ENCODE data around the gene OPALIN. TPM values are rescaled to one million over a fixed set of nuclear protein-coding genes. Genes with fewer than 3 reads are reported as not detected.

The OPALIN gene
- total and polyA plus RNA-seq, 9 of the 15 experiments (the other 6 are each of a cell fraction or from before 2014, with no cell fraction given), result not detected

DNA sequence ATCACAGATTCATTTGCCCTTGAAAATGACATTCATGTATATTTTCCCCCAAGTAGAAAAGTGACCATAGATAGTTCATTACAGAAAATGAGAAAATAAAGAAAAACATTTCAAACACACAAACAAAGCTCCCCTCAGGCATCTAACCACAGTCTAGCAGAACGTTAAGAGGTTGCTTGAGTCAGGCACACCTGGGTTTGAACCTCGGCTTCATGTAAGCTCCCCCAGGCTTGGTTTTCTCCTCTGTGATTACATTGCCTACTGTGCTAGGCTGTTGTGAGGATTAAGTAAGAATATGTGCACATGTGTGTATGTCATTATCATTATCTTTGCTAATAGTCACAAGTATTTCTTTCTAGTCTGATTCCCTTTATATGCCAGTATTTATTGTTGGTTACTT, 45.5 kb downstream of the OPALIN start:
- Histone ChIP-seq H3K36me3 (ENCODE audit: control insufficient read depth, insufficient read depth, low read length) (no peaks in the 10 kb centered on the region), H3K9me3 (replicated peaks; ENCODE audit: control insufficient read depth, insufficient read depth, low read depth, low read length) (no peaks in the 10 kb centered on the region), H3K9ac (ENCODE audit: insufficient read depth in 1 of 2, low read depth in 2 of 2, low read length in 2 of 2) (no peak overlapping the region), H3K4me1 (replicated peaks in 1 of 2; ENCODE audit: control insufficient read depth in 2 of 2, insufficient read depth in 2 of 2, low read length in 2 of 2) (no peaks in the 10 kb centered on the region), H3K4me3 (no peak overlapping the region), H2AFZ (ENCODE audit: low read depth, low read length) (no peak overlapping the region), H3K79me2 (ENCODE audit: control insufficient read depth, insufficient read depth, low read length) (no peaks in the 10 kb centered on the region), H3K9me1 (ENCODE audit: control insufficient read depth, insufficient read depth, low read length) (no peaks in the 10 kb centered on the region), H3K4me2 (ENCODE audit: insufficient read depth, low read length) (no peak overlapping the region), H3K27ac (ENCODE audit: extremely low read depth, low read depth, low read length) (no peak overlapping the region), H4K20me1 (replicated peaks; ENCODE audit: control insufficient read depth, insufficient read depth, low read length) (no peaks in the 10 kb centered on the region), H3K27me3 (ENCODE audit: control insufficient read depth in 2 of 2, insufficient read depth in 2 of 2, low read length in 2 of 2) (peaks cover 2 to 8% of the 10 kb centered on the region in 2 experiments; a peak in 4 of 5 replicates)
- CTCF ChIA-PET (ENCODE audit: low intra/inter-chr PET ratio), result no interaction called here
- 0% methylated on average over 2 of the region's 2 CpGs for WGBS (ENCODE audit: insufficient coverage, low coverage, missing lambda C conversion rate)
- intact Hi-C loops (cut with micrococcal nuclease), result no loop called here
- POLR2A ChIA-PET, result no interaction called here
- no peak for DNase-seq (ENCODE audit: extremely low read depth in 1 of 4, low spot score in 3 of 4)
- ATAC-seq, result no peak
- in situ Hi-C loops (cut with MboI), result no loop called here
- no peak for TF ChIP-seq MCM5 (IDR thresholded peaks at IDR 0.05; ENCODE audit: low read depth)
- TF ChIP-seq, protein P1, sequence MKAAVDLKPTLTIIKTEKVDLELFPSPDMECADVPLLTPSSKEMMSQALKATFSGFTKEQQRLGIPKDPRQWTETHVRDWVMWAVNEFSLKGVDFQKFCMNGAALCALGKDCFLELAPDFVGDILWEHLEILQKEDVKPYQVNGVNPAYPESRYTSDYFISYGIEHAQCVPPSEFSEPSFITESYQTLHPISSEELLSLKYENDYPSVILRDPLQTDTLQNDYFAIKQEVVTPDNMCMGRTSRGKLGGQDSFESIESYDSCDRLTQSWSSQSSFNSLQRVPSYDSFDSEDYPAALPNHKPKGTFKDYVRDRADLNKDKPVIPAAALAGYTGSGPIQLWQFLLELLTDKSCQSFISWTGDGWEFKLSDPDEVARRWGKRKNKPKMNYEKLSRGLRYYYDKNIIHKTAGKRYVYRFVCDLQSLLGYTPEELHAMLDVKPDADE (conservative IDR thresholded peaks at IDR 0.05; ENCODE audit: control insufficient read depth, low read depth, low read length), result no peak
- TF ChIP-seq ZKSCAN8 (CRISPR knock-in tag; IDR thresholded peaks at IDR 0.05), result no peak
- TF ChIP-seq MEIS2 (IDR thresholded peaks at IDR 0.05; ENCODE audit: partially characterized antibody), result no peak
- TF ChIP-seq, protein P2, sequence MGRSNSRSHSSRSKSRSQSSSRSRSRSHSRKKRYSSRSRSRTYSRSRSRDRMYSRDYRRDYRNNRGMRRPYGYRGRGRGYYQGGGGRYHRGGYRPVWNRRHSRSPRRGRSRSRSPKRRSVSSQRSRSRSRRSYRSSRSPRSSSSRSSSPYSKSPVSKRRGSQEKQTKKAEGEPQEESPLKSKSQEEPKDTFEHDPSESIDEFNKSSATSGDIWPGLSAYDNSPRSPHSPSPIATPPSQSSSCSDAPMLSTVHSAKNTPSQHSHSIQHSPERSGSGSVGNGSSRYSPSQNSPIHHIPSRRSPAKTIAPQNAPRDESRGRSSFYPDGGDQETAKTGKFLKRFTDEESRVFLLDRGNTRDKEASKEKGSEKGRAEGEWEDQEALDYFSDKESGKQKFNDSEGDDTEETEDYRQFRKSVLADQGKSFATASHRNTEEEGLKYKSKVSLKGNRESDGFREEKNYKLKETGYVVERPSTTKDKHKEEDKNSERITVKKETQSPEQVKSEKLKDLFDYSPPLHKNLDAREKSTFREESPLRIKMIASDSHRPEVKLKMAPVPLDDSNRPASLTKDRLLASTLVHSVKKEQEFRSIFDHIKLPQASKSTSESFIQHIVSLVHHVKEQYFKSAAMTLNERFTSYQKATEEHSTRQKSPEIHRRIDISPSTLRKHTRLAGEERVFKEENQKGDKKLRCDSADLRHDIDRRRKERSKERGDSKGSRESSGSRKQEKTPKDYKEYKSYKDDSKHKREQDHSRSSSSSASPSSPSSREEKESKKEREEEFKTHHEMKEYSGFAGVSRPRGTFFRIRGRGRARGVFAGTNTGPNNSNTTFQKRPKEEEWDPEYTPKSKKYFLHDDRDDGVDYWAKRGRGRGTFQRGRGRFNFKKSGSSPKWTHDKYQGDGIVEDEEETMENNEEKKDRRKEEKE (IDR thresholded peaks at IDR 0.05; ENCODE audit: borderline replicate concordance in 1 of 2, control insufficient read depth in 1 of 2, low read depth in 2 of 2, low read length in 1 of 2), result no peak
- TF ChIP-seq SMARCE1 (IDR thresholded peaks at IDR 0.05), result no peak
- no peak for TF ChIP-seq ZSCAN32 (CRISPR knock-in tag; IDR thresholded peaks at IDR 0.05)
- TF ChIP-seq ARNT (IDR thresholded peaks at IDR 0.05), result no peak
- no peak for FAIRE-seq
- BruUV-seq (replicated peaks), result no TSS peak

All from K562 (cell line).